HepG2 (cell line): ENCODE measurements around the gene MOAP1. TPM values are rescaled to one million over a fixed set of nuclear protein-coding genes. Genes with fewer than 3 reads are reported as not detected.

Experiments
- ATAC-seq: fragments of 200-7000 bp; cut with Tn5 transposase; 3 replicates; pipeline ENCODE4 v1.9.1; 2020; ENCODE audit warnings: mild to moderate bottlenecking, moderate library complexity
- BruUV-seq: library from RNA; stranded (reverse); fragments of 400-500 nt; replicated peaks from 2 replicates; lab custom pipeline; 2021; lab: Mats Ljungman, UMichigan
- CTCF ChIA-PET: fragments of 300-600 bp; formaldehyde crosslinking; extraction: SDS; loops from one replicate; lab custom pipeline; 2021; ENCODE audit warnings: low total read pairs, inconsistent platforms, low intra/inter-chr PET ratio; lab: Yijun Ruan, JAX
- POLR2A ChIA-PET: fragments of 350-600 bp; sonication (Branson Sonifier 250); formaldehyde crosslinking; loops from one replicate; lab custom pipeline; 2020; ENCODE audit warnings: antibody characterized with exemption, inconsistent platforms; lab: Yijun Ruan, JAX
- DNase-seq: peaks from one replicate; pipeline ENCODE4 v3.0.0-alpha.2; 2015; ENCODE audit warnings: low spot score
- FAIRE-seq: peaks from 3 replicates; lab custom pipeline; 2011; peaks lifted over from hg19 to GRCh38; lab: Jason Lieb, UNC
- H2AFZ ChIP-seq: one replicate; pipeline ENCODE4 v1.6.1; 2011; ENCODE audit warnings: low read length, inconsistent platforms
- H3K27ac ChIP-seq: fragments of 300-600 bp; 3 replicates; pipeline ENCODE4 v1.8.0; 2011; ENCODE audit warnings: mixed run types, mild to moderate bottlenecking, mixed read lengths, low read length, inconsistent platforms; ENCODE audit not compliant: insufficient read depth; ENCODE audit errors: extremely low read length
- H3K27me3 ChIP-seq, 2 experiments: fragments of 200-600 bp in 1 of 2; 2 replicates in 1 of 2; 3 replicates in 1 of 2; pipeline versions ENCODE4 v1.6.0 to v1.8.0; 2011; ENCODE audit warnings: low read length in 2 of 2, mild to moderate bottlenecking in 2 of 2, moderate library complexity in 2 of 2, inconsistent platforms in 1 of 2; ENCODE audit not compliant: insufficient read depth in 2 of 2, control insufficient read depth in 1 of 2
- H3K36me3 ChIP-seq, 2 experiments: fragments of 200-600 bp in 1 of 2; replicated peaks in 1 of 2; 2 replicates in 1 of 2; 3 replicates in 1 of 2; pipeline versions ENCODE4 v1.5.1 to v1.8.0; 2011; ENCODE audit warnings: low read length in 2 of 2, inconsistent platforms in 1 of 2; ENCODE audit not compliant: insufficient read depth in 2 of 2, control insufficient read depth in 1 of 2
- H3K4me1 ChIP-seq: 2 replicates; pipeline ENCODE4 v1.5.1; 2012; ENCODE audit warnings: low read length, inconsistent platforms; ENCODE audit not compliant: insufficient read depth
- H3K4me2 ChIP-seq: 2 replicates; pipeline ENCODE4 v1.6.0; 2011; ENCODE audit warnings: low read depth, low read length, inconsistent platforms
- H3K4me3 ChIP-seq, 3 experiments: fragments of 200-600 bp in 1 of 3; sonication (generic), shearing (Covaris generic) in 1 of 3; replicated peaks in 1 of 3; 2 replicates each; pipeline ENCODE4 v1.5.1; 2011 to 2016; ENCODE audit warnings: low read length in 3 of 3, inconsistent platforms in 2 of 3, low read depth in 2 of 3, mild to moderate bottlenecking in 2 of 3, control low read depth in 1 of 3, mixed read lengths in 1 of 3; ENCODE audit not compliant: insufficient read depth in 1 of 3
- H3K79me2 ChIP-seq: one replicate; pipeline ENCODE4 v1.6.1; 2011; ENCODE audit warnings: low read length, inconsistent platforms; ENCODE audit not compliant: insufficient read depth
- H3K9ac ChIP-seq: 2 replicates; pipeline ENCODE4 v1.6.0; 2011; ENCODE audit warnings: mild to moderate bottlenecking, low read depth, low read length, inconsistent platforms; ENCODE audit not compliant: insufficient read depth
- H3K9me3 ChIP-seq: 2 replicates; pipeline ENCODE4 v1.5.1; 2012; ENCODE audit warnings: mild to moderate bottlenecking, low read length
- H4K20me1 ChIP-seq: 2 replicates; pipeline ENCODE4 v1.6.0; 2011; ENCODE audit warnings: inconsistent platforms, mild to moderate bottlenecking, low read length, moderate library complexity; ENCODE audit not compliant: insufficient read depth
- ELF1 ChIP-seq: sonication (generic); formaldehyde crosslinking; IDR thresholded peaks from 2 replicates; pipeline ENCODE4 v1.4.0; 2020; ENCODE audit warnings: missing genetic modification reagents
- GTF3A ChIP-seq: sonication (generic); formaldehyde crosslinking; conservative IDR thresholded peaks from 2 replicates; pipeline ENCODE4 v1.4.0; 2020; ENCODE audit warnings: mild to moderate bottlenecking, missing genetic modification reagents
- SRF ChIP-seq: IDR thresholded peaks from 2 replicates; pipeline ENCODE4 v1.6.1; 2011; ENCODE audit warnings: mild to moderate bottlenecking, low read depth, low read length, moderate library complexity
- WGBS: methylation state at CpG from one replicate; pipeline ENCODE4 v1.1.6; 2017; ENCODE audit warnings: low lambda C conversion rate; 5-methylcytosine and 5-hydroxymethylcytosine counted together
- in situ Hi-C: cut with HindIII; loops from 2 replicates; pipeline ENCODE4 v1.10.0; 2017; ENCODE audit warnings: low pct_unique_long_range_greater_than_20kb; ENCODE audit not compliant: extremely low pct_ligation_motif_present
- intact Hi-C: fragments of 100-400 bp; cut with micrococcal nuclease; formaldehyde crosslinking; loops from one replicate; pipeline ENCODE4 v1.10.0; 2022; ENCODE audit not compliant: unreplicated experiment
- polyA plus RNA-seq, 8 experiments: library from polyadenylated mRNA; depleted of rRNA in 3 of 8; stranded (reverse) in 7 of 8; unstranded in 1 of 8; fragments of >200 nt; fragmentation: Illumina TruSeq in 4 of 8; extraction: Trizol in 4 of 8; gene quantifications; 2 replicates each; pipeline versions ENCODE4 v1.2.1 to v1.2.3, GENCODE V29; 2011 to 2016; ENCODE audit warnings: low read depth in 4 of 8, missing spikeins in 1 of 8, mixed read lengths in 1 of 8; ENCODE audit not compliant: insufficient read depth in 1 of 8
- total RNA-seq, 5 experiments: library from RNA; depleted of rRNA; stranded (reverse); fragments of >200 nt; fragmentation: Illumina TruSeq; extraction: Trizol; gene quantifications; 2 replicates each; pipeline ENCODE4 v1.2.3, GENCODE V29; 2016; ENCODE audit warnings: low read depth in 1 of 5
- TF ChIP-seq, protein P1 (sequence below): sonication (generic); formaldehyde crosslinking; IDR thresholded peaks from 2 replicates; pipeline ENCODE4 v1.5.1; 2020; ENCODE audit warnings: mild to moderate bottlenecking, missing genetic modification reagents, moderate library complexity
- TF ChIP-seq, protein P2 (sequence below): sonication (generic); formaldehyde crosslinking; IDR thresholded peaks from 2 replicates; pipeline ENCODE4 v1.9.0; 2022; ENCODE audit warnings: low read depth, missing genetic modification reagents

MOAP1 gene
- total and polyA plus RNA-seq, 2 of the 13 experiments (the other 11 are each of a cell fraction or from before 2014, with no cell fraction given) = 14.6 to 47.0 TPM

- H3K4me2 ChIP-seq = peak overlapping the region; percentile 47
- H3K4me3 ChIP-seq = peak overlapping the region in 1 of 3 experiments; percentile 13; a peak in 1 of 6 replicates
- in situ Hi-C loops (loop anchor here (5.0 kb wide), 1 partner anchor 184 kb away; no protein-coding TSS in a partner anchor), intact Hi-C loops (loop anchor here (5.0 kb wide), 2 partner anchors 164 to 1461 kb away; no protein-coding TSS in a partner anchor)
- CTCF ChIA-PET = no interaction called here
- H3K36me3 ChIP-seq = no peaks in the 10 kb centered on the region
- no peaks in the 10 kb centered on the region for H4K20me1 ChIP-seq
- BruUV-seq = no TSS peak
- no peak overlapping the region for H2AFZ ChIP-seq
- H3K9ac ChIP-seq = no peak overlapping the region
- no peaks in the 10 kb centered on the region for H3K9me3 ChIP-seq
- ATAC-seq = no peak
- 9% methylated on average over 8 of the region's 8 CpGs for WGBS
- no peaks in the 10 kb centered on the region; a peak in 1 of 5 replicates for H3K27me3 ChIP-seq
- peaks cover 58% of the 10 kb centered on the region for H3K4me1 ChIP-seq
- TF ChIP-seq GTF3A (CRISPR knock-in tag) = no peak
- TF ChIP-seq, protein P1, sequence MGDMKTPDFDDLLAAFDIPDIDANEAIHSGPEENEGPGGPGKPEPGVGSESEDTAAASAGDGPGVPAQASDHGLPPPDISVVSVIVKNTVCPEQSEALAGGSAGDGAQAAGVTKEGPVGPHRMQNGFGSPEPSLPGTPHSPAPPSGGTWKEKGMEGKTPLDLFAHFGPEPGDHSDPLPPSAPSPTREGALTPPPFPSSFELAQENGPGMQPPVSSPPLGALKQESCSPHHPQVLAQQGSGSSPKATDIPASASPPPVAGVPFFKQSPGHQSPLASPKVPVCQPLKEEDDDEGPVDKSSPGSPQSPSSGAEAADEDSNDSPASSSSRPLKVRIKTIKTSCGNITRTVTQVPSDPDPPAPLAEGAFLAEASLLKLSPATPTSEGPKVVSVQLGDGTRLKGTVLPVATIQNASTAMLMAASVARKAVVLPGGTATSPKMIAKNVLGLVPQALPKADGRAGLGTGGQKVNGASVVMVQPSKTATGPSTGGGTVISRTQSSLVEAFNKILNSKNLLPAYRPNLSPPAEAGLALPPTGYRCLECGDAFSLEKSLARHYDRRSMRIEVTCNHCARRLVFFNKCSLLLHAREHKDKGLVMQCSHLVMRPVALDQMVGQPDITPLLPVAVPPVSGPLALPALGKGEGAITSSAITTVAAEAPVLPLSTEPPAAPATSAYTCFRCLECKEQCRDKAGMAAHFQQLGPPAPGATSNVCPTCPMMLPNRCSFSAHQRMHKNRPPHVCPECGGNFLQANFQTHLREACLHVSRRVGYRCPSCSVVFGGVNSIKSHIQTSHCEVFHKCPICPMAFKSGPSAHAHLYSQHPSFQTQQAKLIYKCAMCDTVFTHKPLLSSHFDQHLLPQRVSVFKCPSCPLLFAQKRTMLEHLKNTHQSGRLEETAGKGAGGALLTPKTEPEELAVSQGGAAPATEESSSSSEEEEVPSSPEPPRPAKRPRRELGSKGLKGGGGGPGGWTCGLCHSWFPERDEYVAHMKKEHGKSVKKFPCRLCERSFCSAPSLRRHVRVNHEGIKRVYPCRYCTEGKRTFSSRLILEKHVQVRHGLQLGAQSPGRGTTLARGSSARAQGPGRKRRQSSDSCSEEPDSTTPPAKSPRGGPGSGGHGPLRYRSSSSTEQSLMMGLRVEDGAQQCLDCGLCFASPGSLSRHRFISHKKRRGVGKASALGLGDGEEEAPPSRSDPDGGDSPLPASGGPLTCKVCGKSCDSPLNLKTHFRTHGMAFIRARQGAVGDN (CRISPR knock-in tag) = peak; percentile 20; the same call in 1 of the 2 replicates
- POLR2A ChIA-PET = no interaction called here
- no peak overlapping the region for H3K27ac ChIP-seq
- no peak for FAIRE-seq
- no peaks in the 10 kb centered on the region for H3K79me2 ChIP-seq
- DNase-seq = no peak
Observed at GRCh38 chr14:93136009-93136408, 48.7 kb downstream of the MOAP1 start.

- Histone ChIP-seq H3K36me3 (no peaks in the 10 kb centered on the region), H3K9ac (no peak overlapping the region), H3K9me3 (no peaks in the 10 kb centered on the region), H4K20me1 (no peaks in the 10 kb centered on the region), H3K27me3 (peaks cover 0 to 1% of the 10 kb centered on the region in 2 experiments; a peak in 3 of 5 replicates), H3K4me1 (peaks cover 54% of the 10 kb centered on the region), H3K27ac (no peak overlapping the region), H2AFZ (no peak overlapping the region), H3K4me3 (no peak overlapping the region), H3K79me2 (no peaks in the 10 kb centered on the region), H3K4me2 (peak overlapping the region; percentile 47; the same call in 1 of the 2 replicates)
- no peak for FAIRE-seq
- ATAC-seq = no peak
- 6% methylated on average over 5 of the region's 5 CpGs for WGBS
- POLR2A ChIA-PET = no interaction called here
- CTCF ChIA-PET = no interaction called here
- intact Hi-C loops = loop anchor here (5.0 kb wide), 2 partner anchors 163 to 1462 kb away; no protein-coding TSS in a partner anchor
- in situ Hi-C loops = loop anchor here (5.0 kb wide), 1 partner anchor 183 kb away; no protein-coding TSS in a partner anchor
- TF ChIP-seq ELF1 = no peak
- TF ChIP-seq SRF = 0 out of 2 replicates have a peak, but pooled peaks have one; percentile 26
- TF ChIP-seq, protein P2, sequence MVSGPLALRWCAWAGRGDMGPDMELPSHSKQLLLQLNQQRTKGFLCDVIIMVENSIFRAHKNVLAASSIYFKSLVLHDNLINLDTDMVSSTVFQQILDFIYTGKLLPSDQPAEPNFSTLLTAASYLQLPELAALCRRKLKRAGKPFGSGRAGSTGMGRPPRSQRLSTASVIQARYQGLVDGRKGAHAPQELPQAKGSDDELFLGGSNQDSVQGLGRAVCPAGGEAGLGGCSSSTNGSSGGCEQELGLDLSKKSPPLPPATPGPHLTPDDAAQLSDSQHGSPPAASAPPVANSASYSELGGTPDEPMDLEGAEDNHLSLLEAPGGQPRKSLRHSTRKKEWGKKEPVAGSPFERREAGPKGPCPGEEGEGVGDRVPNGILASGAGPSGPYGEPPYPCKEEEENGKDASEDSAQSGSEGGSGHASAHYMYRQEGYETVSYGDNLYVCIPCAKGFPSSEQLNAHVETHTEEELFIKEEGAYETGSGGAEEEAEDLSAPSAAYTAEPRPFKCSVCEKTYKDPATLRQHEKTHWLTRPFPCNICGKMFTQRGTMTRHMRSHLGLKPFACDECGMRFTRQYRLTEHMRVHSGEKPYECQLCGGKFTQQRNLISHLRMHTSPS (CRISPR knock-in tag) = peak; percentile 90
- no TSS peak for BruUV-seq
- no peak for DNase-seq
Observed at GRCh38 chr14:93135399-93135798, 49.3 kb downstream of the MOAP1 start.
